ENCODE data around the gene SLC39A11. TPM values are rescaled to one million over a fixed set of nuclear protein-coding genes. Genes with fewer than 3 reads are reported as not detected.

Gene SLC39A11
- total RNA-seq, 1 experiment from 2014 or later: 15.2 TPM

DNA sequence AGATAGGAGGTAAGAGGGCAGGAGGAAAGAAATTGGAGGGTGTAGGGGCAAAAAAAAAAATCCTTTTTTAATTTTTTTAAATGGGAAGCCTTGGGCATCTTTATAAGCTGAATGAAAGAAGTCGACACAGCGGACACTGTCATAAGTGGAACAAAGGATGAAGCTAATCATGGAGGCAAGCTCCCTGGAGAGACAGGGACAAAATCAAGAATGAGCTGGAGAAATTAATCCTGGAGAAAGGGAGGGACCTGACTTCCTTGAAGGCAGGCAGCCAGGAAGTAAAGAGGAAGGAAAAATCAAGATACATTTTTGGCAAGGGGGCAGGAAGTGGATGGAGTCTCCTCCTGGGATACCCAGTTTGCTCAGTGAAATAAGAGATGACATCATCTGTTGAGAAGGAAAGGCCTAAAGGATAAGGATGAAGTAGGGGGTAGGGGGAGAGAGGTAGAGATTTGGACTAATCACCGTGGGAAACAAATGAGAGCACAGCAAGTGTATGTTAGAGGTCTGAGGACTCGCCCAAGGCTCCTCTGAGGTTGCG lies 179.3 kb downstream of the SLC39A11 start:
- H3K14ac ChIP-seq (ENCODE audit: insufficient read depth, low read length): no peak overlapping the region
- TF ChIP-seq, protein P1, sequence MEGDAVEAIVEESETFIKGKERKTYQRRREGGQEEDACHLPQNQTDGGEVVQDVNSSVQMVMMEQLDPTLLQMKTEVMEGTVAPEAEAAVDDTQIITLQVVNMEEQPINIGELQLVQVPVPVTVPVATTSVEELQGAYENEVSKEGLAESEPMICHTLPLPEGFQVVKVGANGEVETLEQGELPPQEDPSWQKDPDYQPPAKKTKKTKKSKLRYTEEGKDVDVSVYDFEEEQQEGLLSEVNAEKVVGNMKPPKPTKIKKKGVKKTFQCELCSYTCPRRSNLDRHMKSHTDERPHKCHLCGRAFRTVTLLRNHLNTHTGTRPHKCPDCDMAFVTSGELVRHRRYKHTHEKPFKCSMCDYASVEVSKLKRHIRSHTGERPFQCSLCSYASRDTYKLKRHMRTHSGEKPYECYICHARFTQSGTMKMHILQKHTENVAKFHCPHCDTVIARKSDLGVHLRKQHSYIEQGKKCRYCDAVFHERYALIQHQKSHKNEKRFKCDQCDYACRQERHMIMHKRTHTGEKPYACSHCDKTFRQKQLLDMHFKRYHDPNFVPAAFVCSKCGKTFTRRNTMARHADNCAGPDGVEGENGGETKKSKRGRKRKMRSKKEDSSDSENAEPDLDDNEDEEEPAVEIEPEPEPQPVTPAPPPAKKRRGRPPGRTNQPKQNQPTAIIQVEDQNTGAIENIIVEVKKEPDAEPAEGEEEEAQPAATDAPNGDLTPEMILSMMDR (conservative IDR thresholded peaks at IDR 0.05): no peak

More for the DNA sequence above, 179.3 kb downstream of the SLC39A11 start:
- no peak overlapping the region for H3K18ac ChIP-seq (ENCODE audit: insufficient read length, low read depth, low read length)
- H2AFZ ChIP-seq (ENCODE audit: low read length): no peak overlapping the region
- no peak overlapping the region for H2BK15ac ChIP-seq (ENCODE audit: low read depth, low read length)
- no CpG with 5 or more reads among the region's 5 CpGs for WGBS (ENCODE audit: extremely low coverage, insufficient read length, low lambda C conversion rate)
- H3K23ac ChIP-seq (ENCODE audit: insufficient read length, low read depth, low read length): no peak overlapping the region
- no peak overlapping the region for H3K4ac ChIP-seq (ENCODE audit: low read depth, low read length)
- H2BK20ac ChIP-seq (ENCODE audit: low read depth, low read length, poor library complexity, severe bottlenecking): no peak overlapping the region
- no peak overlapping the region for H3K56ac ChIP-seq (ENCODE audit: insufficient read length, low read depth, low read length)
- Mint-ChIP-seq H3K27ac (peak overlapping the region in 1 of 3 experiments; percentile 49; a peak in 1 of 7 replicates), H3K36me3 (ENCODE audit: insufficient read depth in 1 of 3, low read depth in 3 of 3) (no peaks in the 10 kb centered on the region; a peak in 1 of 7 replicates), H3K4me1 (no peaks in the 10 kb centered on the region), H3K4me3 (no peak overlapping the region), H3K27me3 (ENCODE audit: low read depth) (no peaks in the 10 kb centered on the region; the same call in 1 of the 2 replicates), H3K9me3 (no peaks in the 10 kb centered on the region)
- H2BK5ac ChIP-seq (ENCODE audit: insufficient read length, low read length): no peak overlapping the region
- no peak overlapping the region for H3K27ac ChIP-seq (ENCODE audit: insufficient read length, low read depth, low read length)
- no peak overlapping the region for H3T11ph ChIP-seq (ENCODE audit: low read length)
- no peaks in the 10 kb centered on the region for H4K20me1 ChIP-seq (ENCODE audit: control insufficient read depth, insufficient read depth, insufficient read length)
- H3K4me2 ChIP-seq (ENCODE audit: insufficient read depth, insufficient read length, low read length): no peak overlapping the region
- no peaks in the 10 kb centered on the region for H3K79me2 ChIP-seq (ENCODE audit: insufficient read depth, low read length)
- H3K4me1 ChIP-seq (ENCODE audit: insufficient read depth, low read length): no peaks in the 10 kb centered on the region
- H2BK120ac ChIP-seq (ENCODE audit: low read depth, low read length, poor library complexity, severe bottlenecking): no peak overlapping the region
- no peak for DNase-seq
- no peaks in the 10 kb centered on the region for H3K79me1 ChIP-seq (ENCODE audit: insufficient read depth, low read depth, low read length, poor library complexity, severe bottlenecking)
- no peak overlapping the region for H4K5ac ChIP-seq (ENCODE audit: insufficient read length, low read depth, low read length)
- H4K91ac ChIP-seq (ENCODE audit: insufficient read length, low read depth, low read length): no peak overlapping the region
- H3K9ac ChIP-seq (ENCODE audit: extremely low read depth, insufficient read length, low read length): no peak overlapping the region
- H2AK5ac ChIP-seq (ENCODE audit: insufficient read length, low read length): no peak overlapping the region
- no peak overlapping the region for H2BK12ac ChIP-seq (ENCODE audit: insufficient read length, low read depth, low read length)
- H3K27me3 ChIP-seq (ENCODE audit: insufficient read depth, low read length): no peaks in the 10 kb centered on the region
- H4K8ac ChIP-seq (replicated peaks; ENCODE audit: insufficient read length, low read depth, low read length): no peak overlapping the region
- no peaks in the 10 kb centered on the region for H3K9me3 ChIP-seq (ENCODE audit: control insufficient read depth, low read depth, low read length)
- no peaks in the 10 kb centered on the region for H3K23me2 ChIP-seq (ENCODE audit: insufficient read length, low read depth, low read length, poor library complexity, severe bottlenecking)
